ENCODE results near the gene TRIM47. TPM values are rescaled to one million over a fixed set of nuclear protein-coding genes. Genes with fewer than 3 reads are reported as not detected.

TRIM47 gene
- total and polyA plus RNA-seq, 2 of the 13 experiments (the other 11 are each of a cell fraction or from before 2014, with no cell fraction given): 33.5 to 82.0 TPM

DNA sequence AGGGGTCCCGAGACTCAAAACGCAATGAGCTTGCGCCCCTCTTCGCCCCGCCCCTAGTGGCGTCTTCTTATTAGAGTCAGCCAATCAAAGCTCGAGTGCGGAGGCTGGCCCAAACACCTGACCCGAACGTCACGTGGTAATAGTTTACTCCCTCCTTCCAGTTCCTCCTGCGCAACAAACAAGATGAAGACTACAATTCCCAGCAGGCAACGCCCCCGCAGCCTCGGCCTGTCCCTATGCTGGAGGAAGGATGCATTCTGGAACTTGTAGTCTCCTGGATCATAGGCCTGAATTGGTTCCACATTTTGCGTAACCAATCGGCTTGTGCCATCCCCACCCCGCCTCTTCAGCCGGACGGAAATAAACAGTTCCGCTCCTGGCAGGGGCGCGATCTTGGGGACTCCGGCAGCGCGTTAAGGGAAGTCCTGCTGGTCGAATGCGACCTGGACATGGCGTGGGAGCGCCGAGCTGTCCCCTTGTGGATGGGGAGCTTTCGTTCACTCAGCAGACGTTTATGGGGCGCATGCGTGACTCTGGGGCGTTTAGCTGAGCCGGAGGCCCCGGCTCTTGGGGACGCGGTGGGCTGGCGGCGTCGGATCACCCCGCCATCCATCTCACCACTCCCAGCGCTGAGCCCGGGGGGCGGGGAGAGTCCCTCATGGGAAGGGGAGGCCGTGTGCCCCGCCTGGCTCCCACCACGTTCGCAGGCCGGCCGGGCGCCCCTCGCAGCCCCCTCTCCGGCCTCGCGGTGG, 22.9 kb downstream of the TRIM47 start, which contains the start of gene WBP2 (continued):
- TF ChIP-seq, protein P1, sequence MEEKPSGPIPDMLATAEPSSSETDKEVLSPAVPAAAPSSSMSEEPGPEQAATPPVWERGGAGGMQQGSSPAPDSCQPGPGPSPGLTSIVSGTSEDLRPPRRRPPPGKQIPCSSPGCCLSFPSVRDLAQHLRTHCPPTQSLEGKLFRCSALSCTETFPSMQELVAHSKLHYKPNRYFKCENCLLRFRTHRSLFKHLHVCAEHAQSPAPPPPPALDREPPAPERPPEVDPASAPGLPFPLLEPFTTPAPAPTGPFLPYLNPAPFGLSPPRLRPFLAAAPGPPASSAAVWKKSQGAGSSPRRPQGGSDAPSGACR (CRISPR knock-in tag; IDR thresholded peaks at IDR 0.05): peak; percentile 99
- TF ChIP-seq FIP1L1 (IDR thresholded peaks at IDR 0.05; ENCODE audit: borderline replicate concordance, insufficient read depth, low read depth, low read length) (no peak), MAF1 (CRISPR knock-in tag; IDR thresholded peaks at IDR 0.05; ENCODE audit: borderline replicate concordance) (peak; percentile 76), ZNF564 (CRISPR knock-in tag; IDR thresholded peaks at IDR 0.05) (no peak), EP300 (IDR thresholded peaks at IDR 0.05; ENCODE audit: low read depth in 2 of 2, low read length in 2 of 2) (peak in 1 of 2 experiments; percentile 63; a peak in 2 of 4 replicates), EP300 (CRISPR knock-in tag; IDR thresholded peaks at IDR 0.05; ENCODE audit: borderline replicate concordance) (peak; percentile 68), CHCHD3 (CRISPR knock-in tag; IDR thresholded peaks at IDR 0.05) (no peak; the same call in 1 of the 2 replicates), PAF1 (CRISPR knock-in tag; IDR thresholded peaks at IDR 0.05) (no peak), ZNF552 (CRISPR knock-in tag; IDR thresholded peaks at IDR 0.05; ENCODE audit: borderline replicate concordance) (peak; percentile 85), MBNL3 (CRISPR knock-in tag; conservative IDR thresholded peaks at IDR 0.05) (no peak), MXD4 (CRISPR knock-in tag; IDR thresholded peaks at IDR 0.05) (0 out of 2 replicates have a peak, but pooled peaks have one; percentile 83), ZNF678 (CRISPR knock-in tag; IDR thresholded peaks at IDR 0.05) (0 out of 2 replicates have a peak, but pooled peaks have one; percentile 62), TEAD2 (CRISPR knock-in tag; IDR thresholded peaks at IDR 0.05) (no peak), ZFP37 (CRISPR knock-in tag; IDR thresholded peaks at IDR 0.05; ENCODE audit: borderline replicate concordance) (peak; percentile 16; the same call in 1 of the 2 replicates), KLF12 (CRISPR knock-in tag; IDR thresholded peaks at IDR 0.05; ENCODE audit: borderline replicate concordance) (peak; percentile 30), NFYC (CRISPR knock-in tag; IDR thresholded peaks at IDR 0.05) (peak; percentile 92), HNRNPK (IDR thresholded peaks at IDR 0.05; ENCODE audit: low read depth, low read length, poor library complexity, severe bottlenecking) (peak; percentile 25), GATAD2A (CRISPR knock-in tag; IDR thresholded peaks at IDR 0.05) (no peak; the same call in 1 of the 2 replicates), CBX5 (CRISPR knock-in tag; IDR thresholded peaks at IDR 0.05; ENCODE audit: borderline replicate concordance) (peak; percentile 75; the same call in 1 of the 2 replicates), ZNF703 (CRISPR knock-in tag; IDR thresholded peaks at IDR 0.05; ENCODE audit: borderline replicate concordance) (no peak), ZNF451 (CRISPR knock-in tag; IDR thresholded peaks at IDR 0.05) (peak; percentile 58), ZNF460 (CRISPR knock-in tag; IDR thresholded peaks at IDR 0.05; ENCODE audit: borderline replicate concordance) (no peak; the same call in 1 of the 2 replicates)
- TF ChIP-seq, protein P2, sequence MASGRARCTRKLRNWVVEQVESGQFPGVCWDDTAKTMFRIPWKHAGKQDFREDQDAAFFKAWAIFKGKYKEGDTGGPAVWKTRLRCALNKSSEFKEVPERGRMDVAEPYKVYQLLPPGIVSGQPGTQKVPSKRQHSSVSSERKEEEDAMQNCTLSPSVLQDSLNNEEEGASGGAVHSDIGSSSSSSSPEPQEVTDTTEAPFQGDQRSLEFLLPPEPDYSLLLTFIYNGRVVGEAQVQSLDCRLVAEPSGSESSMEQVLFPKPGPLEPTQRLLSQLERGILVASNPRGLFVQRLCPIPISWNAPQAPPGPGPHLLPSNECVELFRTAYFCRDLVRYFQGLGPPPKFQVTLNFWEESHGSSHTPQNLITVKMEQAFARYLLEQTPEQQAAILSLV (CRISPR knock-in tag; IDR thresholded peaks at IDR 0.05; ENCODE audit: borderline replicate concordance): peak; percentile 47
- TF ChIP-seq, protein P3, sequence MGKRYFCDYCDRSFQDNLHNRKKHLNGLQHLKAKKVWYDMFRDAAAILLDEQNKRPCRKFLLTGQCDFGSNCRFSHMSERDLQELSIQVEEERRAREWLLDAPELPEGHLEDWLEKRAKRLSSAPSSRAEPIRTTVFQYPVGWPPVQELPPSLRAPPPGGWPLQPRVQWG (CRISPR knock-in tag; IDR thresholded peaks at IDR 0.05; ENCODE audit: borderline replicate concordance, low read depth): no peak
- TF ChIP-seq, protein P4, sequence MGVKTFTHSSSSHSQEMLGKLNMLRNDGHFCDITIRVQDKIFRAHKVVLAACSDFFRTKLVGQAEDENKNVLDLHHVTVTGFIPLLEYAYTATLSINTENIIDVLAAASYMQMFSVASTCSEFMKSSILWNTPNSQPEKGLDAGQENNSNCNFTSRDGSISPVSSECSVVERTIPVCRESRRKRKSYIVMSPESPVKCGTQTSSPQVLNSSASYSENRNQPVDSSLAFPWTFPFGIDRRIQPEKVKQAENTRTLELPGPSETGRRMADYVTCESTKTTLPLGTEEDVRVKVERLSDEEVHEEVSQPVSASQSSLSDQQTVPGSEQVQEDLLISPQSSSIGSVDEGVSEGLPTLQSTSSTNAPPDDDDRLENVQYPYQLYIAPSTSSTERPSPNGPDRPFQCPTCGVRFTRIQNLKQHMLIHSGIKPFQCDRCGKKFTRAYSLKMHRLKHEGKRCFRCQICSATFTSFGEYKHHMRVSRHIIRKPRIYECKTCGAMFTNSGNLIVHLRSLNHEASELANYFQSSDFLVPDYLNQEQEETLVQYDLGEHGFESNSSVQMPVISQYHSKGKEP (CRISPR knock-in tag; IDR thresholded peaks at IDR 0.05): no peak; the same call in 1 of the 2 replicates
- TF ChIP-seq, protein P5, sequence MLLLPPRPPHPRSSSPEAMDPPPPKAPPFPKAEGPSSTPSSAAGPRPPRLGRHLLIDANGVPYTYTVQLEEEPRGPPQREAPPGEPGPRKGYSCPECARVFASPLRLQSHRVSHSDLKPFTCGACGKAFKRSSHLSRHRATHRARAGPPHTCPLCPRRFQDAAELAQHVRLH (CRISPR knock-in tag; IDR thresholded peaks at IDR 0.05; ENCODE audit: borderline replicate concordance, low read depth): peak; percentile 77; the same call in 1 of the 2 replicates

Data from HepG2 (cell line).